ENCODE results near the gene CHPF2. TPM values are rescaled to one million over a fixed set of nuclear protein-coding genes. Genes with fewer than 3 reads are reported as not detected.

CHPF2 gene
- total RNA-seq, 1 donor from 2014 or later: 17.3 TPM

DNA sequence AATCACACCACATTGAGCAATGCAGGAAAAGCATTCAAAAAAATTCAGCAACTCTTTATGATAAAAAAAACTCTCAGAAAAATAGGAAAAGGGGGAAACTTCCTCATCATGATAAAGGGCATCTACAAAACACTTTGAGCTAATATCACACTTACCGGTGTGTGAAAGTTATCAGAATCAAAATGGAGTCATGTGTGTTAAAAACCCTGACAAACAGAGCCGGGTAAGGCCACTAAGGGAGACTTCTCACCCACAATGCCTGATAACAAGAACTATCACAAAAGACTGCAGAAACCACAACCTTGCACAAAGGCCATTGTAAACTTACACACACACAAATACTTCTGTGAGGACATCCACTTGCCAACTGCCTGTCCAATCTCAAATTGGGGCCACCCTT lies 51.0 kb downstream of the CHPF2 start:
- no peak for DNase-seq
- Histone ChIP-seq H3K27ac (replicated peaks) (no peak overlapping the region), H3K27me3 (ENCODE audit: low read depth) (peaks cover 59% of the 10 kb centered on the region), H3K9me3 (replicated peaks) (no peaks in the 10 kb centered on the region), H3K4me3 (no peak overlapping the region), H3K36me3 (no peaks in the 10 kb centered on the region), H3K4me1 (no peaks in the 10 kb centered on the region)
- intact Hi-C loops (cut with micrococcal nuclease): no loop called here
- TF ChIP-seq, protein P1, sequence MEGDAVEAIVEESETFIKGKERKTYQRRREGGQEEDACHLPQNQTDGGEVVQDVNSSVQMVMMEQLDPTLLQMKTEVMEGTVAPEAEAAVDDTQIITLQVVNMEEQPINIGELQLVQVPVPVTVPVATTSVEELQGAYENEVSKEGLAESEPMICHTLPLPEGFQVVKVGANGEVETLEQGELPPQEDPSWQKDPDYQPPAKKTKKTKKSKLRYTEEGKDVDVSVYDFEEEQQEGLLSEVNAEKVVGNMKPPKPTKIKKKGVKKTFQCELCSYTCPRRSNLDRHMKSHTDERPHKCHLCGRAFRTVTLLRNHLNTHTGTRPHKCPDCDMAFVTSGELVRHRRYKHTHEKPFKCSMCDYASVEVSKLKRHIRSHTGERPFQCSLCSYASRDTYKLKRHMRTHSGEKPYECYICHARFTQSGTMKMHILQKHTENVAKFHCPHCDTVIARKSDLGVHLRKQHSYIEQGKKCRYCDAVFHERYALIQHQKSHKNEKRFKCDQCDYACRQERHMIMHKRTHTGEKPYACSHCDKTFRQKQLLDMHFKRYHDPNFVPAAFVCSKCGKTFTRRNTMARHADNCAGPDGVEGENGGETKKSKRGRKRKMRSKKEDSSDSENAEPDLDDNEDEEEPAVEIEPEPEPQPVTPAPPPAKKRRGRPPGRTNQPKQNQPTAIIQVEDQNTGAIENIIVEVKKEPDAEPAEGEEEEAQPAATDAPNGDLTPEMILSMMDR (IDR thresholded peaks at IDR 0.05; ENCODE audit: borderline replicate concordance): no peak

DNA sequence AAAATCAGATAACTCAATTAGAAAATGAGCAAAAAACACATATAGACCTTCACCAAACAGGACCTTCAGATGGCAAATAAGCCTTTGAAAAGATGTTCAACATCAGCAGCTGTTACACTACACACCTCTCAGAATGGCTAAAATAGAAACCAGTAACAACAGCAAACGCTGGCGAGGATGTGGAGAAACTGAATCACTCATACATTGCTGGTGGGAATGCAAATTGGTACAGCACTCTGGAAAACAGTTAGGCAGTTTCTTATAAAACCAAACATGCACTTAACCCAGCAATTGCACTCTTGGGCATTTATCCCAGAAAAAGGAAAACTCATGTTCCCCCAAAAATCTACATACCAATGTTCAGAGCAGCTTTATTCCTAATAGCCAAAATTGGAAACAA lies 53.9 kb downstream of the CHPF2 start:
- Histone ChIP-seq H3K27me3 (ENCODE audit: low read depth) (peaks cover 36% of the 10 kb centered on the region), H3K27ac (replicated peaks) (no peak overlapping the region), H3K9me3 (replicated peaks) (no peaks in the 10 kb centered on the region), H3K4me3 (no peak overlapping the region), H3K36me3 (no peaks in the 10 kb centered on the region), H3K4me1 (no peaks in the 10 kb centered on the region)
- TF ChIP-seq, protein P1 (IDR thresholded peaks at IDR 0.05; ENCODE audit: borderline replicate concordance): no peak
- intact Hi-C loops (cut with micrococcal nuclease): no loop called here
- DNase-seq: no peak

Other genes with a start within 250 kb of the CHPF2 start
- 12.6 TPM for gene NOS3, start 241.5 kb upstream of the CHPF2 start, total RNA-seq
- gene ATG9B, start 208.0 kb upstream of the CHPF2 start, total RNA-seq: not detected
- gene ABCB8, start 204.0 kb upstream of the CHPF2 start, total RNA-seq: 28.3 TPM
- gene ASIC3, start 184.0 kb upstream of the CHPF2 start, total RNA-seq: 5.3 TPM
- 9.6 TPM for gene CDK5, start 174.6 kb upstream of the CHPF2 start, total RNA-seq
- 62.9 TPM for gene SLC4A2, start 172.9 kb upstream of the CHPF2 start, total RNA-seq
- gene FASTK, start 151.7 kb upstream of the CHPF2 start, total RNA-seq: 75.7 TPM
- gene TMUB1, start 149.0 kb upstream of the CHPF2 start, total RNA-seq: 30.1 TPM
- gene AGAP3, start 146.0 kb upstream of the CHPF2 start, total RNA-seq: 51.0 TPM
- 1.9 TPM for gene GBX1, start 64.8 kb upstream of the CHPF2 start, total RNA-seq
- gene ASB10, start 45.2 kb upstream of the CHPF2 start, total RNA-seq: 35.4 TPM
- gene H2BK1, start 22.0 kb upstream of the CHPF2 start, total RNA-seq: not detected
- 30.5 TPM for gene ABCF2, start 5.3 kb upstream of the CHPF2 start, total RNA-seq
- gene SMARCD3, start 16.2 kb downstream of the CHPF2 start, total RNA-seq: 104 TPM
- gene NUB1, start 109.3 kb downstream of the CHPF2 start, total RNA-seq: 39.5 TPM
- gene WDR86, start 177.6 kb downstream of the CHPF2 start, total RNA-seq: 0.16 TPM
- 0.41 TPM for gene CRYGN, start 207.7 kb downstream of the CHPF2 start, total RNA-seq